ENCODE measurements around the gene TLR2.

GRCh38 chr4:153655002-153655541 is 29.0 kb upstream of the TLR2 start:
- no peak for TF ChIP-seq CTCF (IDR thresholded peaks at IDR 0.05)
- no peak for TF ChIP-seq POLR2A (IDR thresholded peaks at IDR 0.05)
